GM21447 (cell line): ENCODE data around the gene WBP1.
"Not testable (repeated sequence)": the region's sequence is repeated elsewhere in the genome, so short reads cannot be mapped to it uniquely, and the experiment has no call there.

Experiments
- ATAC-seq: cut with Tn5 transposase; IDR thresholded peaks from one replicate; pipeline ENCODE4 v1.9.1; 2021; ENCODE audit not compliant: unreplicated experiment

WBP1 gene

DNA sequence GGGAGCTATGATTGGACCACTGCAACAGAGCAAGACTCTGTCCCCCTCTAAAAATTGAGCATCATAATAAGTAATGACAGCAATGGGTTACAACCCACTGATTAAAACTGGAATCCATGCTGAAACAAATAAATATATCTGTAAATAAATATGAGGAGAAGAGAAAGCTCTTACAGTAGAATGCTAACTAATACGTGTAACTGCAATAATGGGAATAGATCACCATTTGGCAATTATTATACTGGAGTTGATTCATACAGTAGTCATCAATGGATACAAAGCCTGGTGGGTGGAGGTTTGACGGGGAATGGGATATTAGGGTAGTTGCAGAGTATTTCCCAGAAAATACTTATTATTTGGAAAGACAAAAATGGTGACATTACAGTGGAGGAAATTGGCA is 9.5 kb upstream of the WBP1 start:
- ATAC-seq = no peak

DNA sequence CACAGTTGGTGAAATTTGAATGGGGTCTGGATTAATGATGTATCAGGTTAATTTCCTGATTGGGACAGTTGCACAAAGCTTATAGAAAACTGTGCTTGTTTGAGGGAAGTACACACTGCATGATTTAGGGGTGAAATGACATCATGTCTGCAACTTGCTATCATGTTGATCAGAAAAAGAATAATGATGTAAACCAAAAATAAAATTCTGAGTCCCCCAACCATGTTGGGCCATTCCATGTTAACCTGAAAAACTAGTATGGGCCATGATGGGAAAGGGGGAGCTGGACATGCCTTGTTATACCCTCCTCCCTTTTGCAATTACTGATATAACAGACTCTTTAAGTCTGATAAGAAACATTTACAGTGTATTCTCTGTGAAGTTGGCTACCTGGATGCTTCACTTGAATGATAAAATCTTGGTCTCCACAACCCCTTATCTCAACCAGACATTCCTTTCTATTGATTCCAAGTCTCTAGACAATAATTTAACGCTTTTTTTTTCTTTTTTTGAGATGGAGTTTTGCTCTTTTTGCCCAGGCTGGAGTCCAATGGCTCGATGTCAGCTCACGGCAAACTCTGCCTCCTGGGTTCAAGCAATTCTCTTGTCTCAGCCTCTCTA is 7.6 kb upstream of the WBP1 start:
- ATAC-seq = no peak

DNA sequence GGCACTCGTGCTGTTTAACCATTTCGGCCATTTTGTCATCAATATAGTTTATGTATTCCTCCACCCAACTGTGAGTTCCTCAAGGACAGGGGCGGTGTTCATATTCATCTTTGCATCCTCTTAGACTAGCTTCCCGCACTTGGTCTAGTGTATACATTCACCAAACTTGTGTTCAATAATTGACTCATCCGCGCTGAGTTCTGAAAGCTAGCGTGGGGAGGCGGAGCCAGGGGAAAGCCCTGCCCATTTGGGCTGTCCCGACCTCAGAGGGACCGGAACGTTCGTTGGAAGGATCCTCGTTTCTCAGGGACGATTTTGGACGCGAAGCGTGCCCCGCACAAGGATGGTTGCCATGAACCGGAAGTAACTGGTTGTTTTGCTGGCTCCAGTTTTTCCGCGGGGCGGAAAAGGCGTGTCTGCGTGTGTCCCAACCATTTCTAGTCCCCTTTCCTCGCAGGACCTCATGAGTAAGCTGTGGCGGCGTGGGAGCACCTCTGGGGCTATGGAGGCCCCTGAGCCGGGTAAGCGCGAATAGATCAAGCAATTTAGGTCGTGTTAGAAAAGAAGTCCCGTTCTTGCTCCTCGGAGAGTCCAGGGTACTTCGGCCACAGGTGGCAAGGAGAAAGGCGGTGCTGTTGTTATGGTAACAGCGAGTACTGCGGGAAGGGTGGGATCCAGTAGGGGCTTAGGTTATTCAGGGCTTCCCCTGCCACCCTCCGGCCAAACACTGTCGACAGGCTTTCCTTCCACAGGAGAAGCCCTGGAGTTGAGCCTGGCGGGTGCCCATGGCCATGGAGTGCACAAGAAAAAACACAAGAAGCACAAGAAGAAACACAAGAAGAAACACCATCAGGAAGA is 3.4 kb upstream of the WBP1 start, which contains the start of gene INO80B:
Gene INO80B, plus strand, starts transcription at position 434 of the 858 bp plus-strand sequence. Its CDS starts 30 bp downstream, at position 464.
- peak; percentile 38 for ATAC-seq

DNA sequence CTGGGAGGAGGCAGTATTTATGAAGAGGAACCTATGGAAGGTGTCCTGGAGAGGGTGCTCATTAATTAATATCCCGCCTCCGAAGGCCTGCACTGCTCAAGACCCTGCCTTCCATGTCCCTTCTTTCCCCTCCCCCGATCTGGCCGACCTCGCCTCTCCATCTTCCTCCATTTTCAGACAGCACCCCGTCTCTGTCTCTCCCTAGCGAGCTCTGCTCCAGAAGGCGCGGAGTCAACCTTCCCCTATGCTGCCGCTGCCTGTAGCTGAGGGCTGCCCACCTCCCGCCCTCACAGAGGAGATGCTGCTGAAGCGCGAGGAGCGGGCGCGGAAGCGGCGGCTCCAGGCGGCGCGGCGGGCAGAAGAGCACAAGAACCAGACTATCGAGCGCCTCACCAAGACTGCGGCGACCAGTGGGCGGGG is 1.1 kb upstream of the WBP1 start:
- no peak for ATAC-seq

DNA sequence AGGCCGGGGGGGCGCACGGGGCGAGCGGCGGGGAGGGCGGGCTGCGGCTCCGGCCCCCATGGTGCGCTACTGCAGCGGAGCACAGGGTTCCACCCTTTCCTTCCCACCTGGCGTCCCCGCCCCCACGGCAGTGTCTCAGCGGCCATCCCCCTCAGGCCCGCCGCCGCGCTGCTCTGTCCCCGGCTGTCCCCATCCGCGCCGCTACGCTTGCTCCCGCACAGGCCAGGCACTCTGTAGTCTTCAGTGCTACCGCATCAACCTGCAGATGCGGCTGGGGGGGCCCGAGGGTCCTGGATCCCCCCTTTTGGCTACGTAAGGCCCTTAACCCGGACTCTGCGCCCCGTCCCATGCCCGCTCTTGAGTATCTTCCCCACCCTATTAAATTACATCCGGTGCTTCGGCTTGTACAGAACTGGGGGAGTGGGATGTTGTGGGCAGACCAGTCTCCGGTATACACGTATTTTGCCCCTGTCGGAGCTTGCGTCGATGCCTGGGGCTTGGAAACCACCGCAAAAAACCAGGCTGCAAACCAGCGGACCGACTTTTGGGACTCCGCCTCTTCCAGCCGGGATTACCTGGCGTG is 598 bp upstream of the WBP1 start:
- ATAC-seq = peak; percentile 30

DNA sequence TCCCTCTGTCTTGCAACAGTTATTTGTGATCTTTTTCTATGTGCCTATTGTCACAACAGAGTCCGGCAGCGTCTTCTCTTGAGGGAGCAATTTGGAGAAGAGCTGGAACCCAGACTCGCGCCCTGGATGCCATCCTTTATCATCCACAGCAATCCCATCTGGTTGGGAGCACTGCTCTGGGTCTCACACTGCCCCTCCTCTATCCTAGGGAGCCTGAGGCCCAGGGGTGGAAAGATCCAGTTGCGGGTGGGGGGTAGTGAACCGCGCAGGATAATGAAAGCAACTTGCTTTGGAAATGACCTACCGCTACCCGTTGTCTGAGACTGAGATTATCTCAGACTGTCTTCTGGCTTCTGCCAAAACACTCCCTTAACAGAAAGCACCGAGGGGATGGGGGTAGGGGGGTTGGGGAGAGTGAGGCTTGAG is 713 bp downstream of the WBP1 start:
- ATAC-seq = no peak

DNA sequence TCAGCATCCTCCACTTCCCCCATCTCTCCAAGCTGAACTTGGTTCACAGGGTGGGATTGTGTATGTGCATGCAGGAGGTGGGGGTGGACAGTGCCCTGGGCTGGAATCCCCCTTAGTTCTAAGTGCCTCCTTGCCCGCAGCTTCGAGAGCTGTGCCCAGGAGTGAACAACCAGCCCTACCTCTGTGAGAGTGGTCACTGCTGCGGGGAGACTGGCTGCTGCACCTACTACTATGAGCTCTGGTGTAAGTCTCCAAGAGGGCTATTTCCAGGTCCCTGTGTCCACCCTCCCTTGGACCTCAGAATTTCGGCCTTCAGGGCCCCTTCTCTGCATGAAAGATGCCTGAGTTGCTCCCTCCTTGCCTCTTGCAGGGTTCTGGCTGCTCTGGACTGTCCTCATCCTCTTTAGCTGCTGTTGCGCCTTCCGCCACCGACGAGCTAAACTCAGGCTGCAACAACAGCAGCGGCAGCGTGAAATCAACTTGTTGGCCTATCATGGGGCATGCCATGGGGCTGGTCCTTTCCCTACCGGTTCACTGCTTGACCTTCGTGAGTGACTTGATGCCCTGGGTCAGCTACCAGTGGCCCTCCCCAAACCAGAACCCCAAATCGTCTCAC is 1.4 kb downstream of the WBP1 start:
- not testable (repeated sequence) for ATAC-seq

DNA sequence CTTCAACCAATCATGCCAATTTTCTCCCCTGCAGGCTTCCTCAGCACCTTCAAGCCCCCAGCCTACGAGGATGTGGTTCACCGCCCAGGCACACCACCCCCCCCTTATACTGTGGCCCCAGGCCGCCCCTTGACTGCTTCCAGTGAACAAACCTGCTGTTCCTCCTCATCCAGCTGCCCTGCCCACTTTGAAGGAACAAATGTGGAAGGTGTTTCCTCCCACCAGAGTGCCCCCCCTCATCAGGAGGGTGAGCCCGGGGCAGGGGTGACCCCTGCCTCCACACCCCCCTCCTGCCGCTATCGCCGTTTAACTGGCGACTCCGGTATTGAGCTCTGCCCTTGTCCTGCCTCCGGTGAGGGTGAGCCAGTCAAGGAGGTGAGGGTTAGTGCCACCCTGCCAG is 1.9 kb downstream of the WBP1 start:
- ATAC-seq = not testable (repeated sequence)

DNA sequence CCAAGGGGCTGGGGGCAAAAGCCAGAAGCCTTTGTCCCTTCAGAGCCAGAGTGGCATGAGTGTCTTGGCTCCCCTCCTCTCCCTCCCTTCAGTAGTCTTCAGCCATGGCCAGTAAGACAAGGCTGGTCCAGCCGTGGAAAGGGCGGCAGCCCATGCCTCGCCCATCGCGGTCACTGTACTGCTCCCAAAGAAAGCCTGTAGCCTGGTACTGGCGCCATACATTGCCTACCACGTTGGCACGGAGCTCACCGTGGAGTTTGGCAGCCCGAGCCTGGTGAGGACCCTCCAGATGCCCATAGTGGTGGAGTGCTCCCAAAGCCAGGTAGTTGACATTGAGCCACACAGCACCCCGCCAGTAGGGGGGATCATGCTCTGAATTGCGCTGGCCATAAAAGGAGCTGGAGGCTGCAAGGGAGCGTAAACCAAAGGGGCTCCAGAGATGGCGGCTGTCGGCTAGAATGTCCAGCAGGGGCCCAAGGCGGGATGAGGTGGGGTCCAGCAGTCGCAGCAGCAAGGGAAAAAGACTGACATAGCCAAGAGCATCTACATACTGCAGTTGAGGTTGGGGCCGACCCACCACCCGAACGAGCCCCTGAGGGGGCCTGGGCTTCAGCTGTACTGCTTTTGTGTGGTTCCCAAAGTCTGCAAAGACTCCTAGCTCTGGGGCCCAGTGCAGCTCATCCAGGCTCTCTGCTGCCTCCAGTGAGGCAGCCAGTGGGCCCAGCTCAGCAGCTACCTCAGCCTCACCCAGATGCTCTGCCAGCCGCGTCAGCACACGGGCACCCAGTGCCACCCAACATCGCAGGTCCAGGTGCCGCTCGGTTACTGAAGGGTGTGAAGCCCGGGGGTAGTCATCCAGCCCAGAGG is 3.2 kb downstream of the WBP1 start:
- no peak for ATAC-seq

DNA sequence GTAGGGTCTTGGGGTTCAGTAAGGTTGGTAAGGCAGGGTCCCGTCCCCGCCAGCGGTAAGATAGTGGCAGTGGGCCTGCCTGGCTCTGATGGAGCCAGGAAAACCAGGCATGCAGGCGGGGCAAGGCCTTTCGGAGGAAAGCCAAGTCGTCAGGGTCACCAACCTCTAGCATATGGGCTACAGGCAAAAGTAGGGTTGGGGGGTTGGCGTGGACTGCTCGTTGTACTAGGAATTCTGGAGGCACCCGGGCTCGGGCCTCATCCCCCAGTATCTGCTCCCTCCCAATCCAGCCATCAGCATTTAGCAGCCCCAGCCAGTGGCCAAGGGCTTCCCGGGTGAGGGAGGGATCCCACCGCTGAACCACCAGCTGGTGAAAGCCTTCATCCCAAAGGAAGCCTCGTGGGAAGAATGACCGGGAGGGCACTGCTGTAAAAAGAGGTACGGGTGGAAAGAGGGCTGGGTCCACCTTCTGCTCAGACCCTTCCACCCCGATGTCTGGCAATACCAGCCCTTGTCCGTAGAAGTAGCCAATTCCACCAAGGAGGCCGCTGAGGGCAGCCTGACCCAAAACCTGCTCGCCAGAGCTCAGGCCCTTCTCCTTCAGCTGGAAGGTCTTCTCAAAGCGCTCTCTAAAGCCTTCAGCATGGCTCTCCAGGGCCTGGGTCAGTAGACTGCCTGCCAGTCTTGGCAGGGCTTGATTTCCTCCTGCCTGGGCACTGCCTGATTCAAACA is 4.0 kb downstream of the WBP1 start:
- ATAC-seq = no peak

DNA sequence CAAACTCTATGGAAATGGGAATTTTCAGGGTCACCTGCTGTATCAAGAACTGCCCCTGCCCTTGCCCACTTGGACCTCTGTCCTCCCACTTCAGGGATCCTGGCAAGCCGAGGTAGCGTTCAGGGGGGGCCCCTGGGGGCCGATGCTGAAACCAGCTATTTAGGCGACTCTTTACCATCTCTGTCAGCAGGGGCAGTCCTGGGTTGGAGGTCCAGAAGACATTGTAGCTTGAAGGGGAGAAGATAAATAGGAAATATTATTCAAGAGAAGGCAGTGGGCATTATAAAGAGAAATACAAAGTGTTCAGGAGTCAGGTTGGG is 4.5 kb downstream of the WBP1 start:
- ATAC-seq = no peak

DNA sequence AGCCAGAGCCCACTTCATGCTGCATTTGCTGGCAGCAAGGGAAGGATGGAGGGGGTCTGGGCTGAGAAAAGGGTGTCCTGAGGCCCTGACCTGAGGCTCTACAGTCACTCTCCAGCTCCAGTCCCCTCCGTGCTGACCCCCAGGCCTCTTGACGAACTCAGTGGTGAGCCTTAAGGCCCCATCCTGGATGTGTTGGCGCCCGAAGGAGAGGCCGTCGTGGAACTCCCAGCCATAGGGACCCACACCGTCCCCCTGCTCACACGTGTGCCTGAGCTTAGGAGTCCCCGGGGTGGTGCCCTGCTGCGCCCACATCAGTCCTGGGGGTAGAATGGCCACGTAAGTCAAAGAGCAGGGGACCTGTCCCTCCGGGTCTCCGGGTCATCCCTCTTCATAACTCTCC is 6.2 kb downstream of the WBP1 start:
- no peak for ATAC-seq

DNA sequence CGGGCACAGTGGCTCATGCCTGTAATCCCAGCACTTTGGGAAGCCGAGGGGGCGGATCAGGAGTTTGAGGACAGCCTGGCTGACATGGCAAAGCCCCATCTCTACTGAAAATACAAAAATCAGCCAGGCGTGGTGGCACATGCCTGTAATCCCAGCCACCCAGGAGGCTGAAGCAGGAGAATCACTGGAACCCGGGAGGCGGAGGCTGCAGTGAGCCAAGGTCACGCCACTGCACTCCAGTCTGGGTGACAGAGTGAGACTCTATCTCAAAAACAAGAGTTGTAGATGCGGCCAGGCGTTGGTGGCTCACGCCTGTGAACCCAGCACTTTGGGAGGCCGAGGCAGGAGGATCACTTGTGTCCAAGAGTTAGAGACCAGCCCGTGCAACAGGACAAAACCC is 12.5 kb downstream of the WBP1 start:
- not testable (repeated sequence) for ATAC-seq

DNA sequence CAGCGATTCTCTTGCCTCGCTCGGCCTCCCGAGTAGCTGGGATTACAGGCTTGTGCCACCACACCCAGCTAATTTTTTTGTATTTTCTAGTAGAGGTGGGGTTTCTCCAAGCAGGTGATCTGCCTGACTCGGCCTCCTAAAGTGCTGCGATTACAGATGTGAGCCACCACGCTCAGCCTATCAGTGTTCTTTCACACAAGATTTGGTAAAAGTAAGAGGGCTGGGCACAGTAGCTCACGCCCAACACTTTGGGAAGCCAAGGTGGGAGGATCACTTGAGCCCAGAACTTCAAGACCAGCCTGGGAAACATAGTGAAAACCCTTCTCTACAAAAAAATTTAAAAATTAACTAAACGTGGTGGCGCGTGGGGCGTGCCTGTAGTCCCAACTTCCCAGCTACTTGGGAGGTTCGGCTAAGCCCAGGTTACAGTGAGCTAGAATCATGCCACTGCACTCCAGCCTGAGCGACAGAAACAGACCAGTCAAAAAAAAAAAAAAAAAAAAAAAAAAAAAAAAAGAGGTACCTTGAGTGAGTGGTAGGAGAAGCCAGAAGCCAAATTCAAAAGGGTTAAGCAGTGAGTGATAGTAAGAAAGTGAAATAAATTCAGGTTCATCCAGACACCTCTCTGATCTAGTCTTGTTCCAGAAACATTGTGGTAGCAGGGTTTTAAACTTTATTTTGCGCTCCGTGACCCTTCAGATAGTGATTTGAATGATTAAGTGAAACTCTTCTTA is 13.3 kb downstream of the WBP1 start:
- no peak for ATAC-seq

DNA sequence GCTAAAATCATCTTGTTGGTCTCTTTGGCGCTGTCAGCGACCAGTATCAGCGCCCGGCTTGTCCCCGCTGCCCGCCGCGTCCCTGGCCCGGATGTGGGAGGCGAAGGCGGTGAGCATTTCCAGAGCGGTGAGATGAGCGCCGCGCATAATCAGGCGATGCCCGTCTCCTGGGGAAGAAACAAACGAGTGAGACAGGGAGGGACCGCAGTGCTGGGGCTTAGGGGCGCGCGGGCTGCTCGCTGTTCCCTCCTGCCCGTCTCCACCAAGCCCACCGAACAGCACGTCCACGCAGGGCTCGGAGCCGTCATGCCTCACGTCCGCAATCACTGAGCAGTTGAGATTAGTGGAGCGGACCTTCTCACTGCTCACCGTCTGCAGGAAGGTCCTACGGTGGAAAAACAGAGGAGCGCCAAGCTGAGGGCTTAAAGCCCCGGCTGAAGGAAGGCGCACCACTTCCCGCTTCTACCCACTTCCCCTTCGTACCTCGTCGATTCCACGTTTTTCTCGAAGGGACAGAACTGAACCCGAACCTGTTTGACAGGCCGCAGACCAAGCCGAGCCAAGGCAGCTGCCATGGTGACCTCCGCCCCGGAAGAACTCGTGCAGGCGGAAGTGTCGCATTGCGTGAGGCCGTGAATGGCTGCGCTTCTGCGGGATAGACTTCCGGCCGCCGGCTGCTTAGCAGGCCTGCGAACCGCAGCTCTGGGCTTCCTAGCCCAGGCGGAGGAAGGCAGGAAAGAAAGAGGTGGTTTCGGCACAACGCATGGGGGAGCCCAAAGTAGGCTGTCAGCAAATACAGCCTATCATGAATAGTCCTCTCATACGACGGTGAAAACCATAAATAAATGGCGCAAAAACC is 14.1 kb downstream of the WBP1 start, which contains the start of gene MRPL53:
Gene MRPL53, minus strand, starts transcription at position 595 of the 859 bp plus-strand sequence. Its CDS starts 20 bp downstream, at position 575.
- peak; percentile 85 for ATAC-seq

DNA sequence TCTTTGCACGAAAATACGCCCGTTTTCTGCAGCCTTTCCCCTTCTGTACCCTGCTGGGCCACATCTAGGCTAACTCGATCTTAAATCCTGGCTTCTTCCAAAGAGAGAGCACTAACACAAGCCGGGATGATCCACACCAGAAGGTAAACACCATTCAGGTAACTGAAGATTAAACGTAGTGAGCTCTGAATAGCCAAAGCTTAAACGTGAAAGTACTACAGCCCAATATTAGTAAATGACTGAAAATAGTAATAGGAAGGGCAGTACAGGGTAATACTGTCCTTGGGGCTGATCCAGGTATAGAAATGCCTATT is 14.7 kb downstream of the WBP1 start:
- no peak for ATAC-seq

DNA sequence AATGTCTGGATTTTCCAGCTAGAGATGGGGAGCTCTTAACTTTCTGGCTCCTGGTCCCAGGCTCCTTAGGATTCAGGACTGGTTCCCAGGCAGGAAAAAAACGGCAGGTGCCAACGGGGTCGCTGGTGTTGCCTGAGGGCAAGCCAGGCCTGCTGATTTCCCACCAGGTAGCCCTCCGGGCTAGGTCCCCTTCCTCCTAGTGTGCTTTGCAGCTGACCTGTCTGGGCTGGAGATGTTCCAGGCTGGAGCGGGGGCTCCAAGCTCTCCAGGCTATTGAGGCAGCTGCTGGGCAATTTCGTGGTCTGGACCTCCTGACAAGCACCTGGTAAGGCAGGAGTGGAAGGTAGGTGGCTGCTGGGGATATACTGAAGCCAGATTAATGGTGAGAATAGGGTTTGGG is 16.2 kb downstream of the WBP1 start:
- no peak for ATAC-seq

DNA sequence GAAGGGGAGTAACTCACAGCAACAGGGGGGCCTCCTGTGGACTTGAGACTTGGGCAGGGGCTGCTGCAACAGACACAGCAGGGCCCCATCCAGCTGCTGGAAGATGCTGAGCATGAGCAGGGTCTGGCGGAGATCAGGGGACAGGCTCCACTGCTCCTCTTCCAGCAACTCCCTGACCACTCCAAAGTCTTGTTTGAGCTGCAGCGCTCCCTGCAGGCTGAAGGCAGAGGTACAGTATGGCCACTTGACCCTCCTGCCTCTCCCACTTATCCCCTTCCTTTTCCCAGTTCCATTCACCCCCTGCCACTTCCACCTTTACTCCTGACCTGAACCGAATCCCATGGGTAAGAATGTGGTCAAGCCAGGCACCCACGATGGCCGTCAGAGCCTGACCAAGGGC is 16.7 kb downstream of the WBP1 start:
- no peak for ATAC-seq

DNA sequence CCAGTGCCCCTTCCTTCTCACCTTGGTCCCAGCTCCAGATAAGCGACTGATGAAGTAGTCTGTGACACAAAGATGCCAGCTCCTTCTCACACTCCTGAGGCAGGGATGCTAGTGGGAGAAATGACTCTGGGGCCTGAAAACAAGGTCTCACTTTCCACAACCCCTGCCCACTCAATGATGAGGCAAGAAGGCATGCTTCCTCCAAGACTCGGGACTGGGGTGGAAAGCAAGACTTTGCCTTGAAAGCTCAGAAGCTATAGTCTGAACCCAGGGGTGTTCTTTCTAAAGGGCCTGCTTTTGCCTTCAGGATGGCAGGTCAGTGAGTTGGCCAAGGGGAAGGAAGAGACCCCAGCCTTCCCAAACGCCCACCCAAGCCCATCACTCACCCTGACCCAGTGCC is 23.2 kb downstream of the WBP1 start:
- no peak for ATAC-seq
